Ovary (tissue), 9 donors: Measurements from ENCODE around the gene TSTD2. TPM values are rescaled to one million over a fixed set of nuclear protein-coding genes. Genes with fewer than 3 reads are reported as not detected.

ENCODE experiments used
- DNase-seq, 5 donors: peaks; one replicate each; pipeline ENCODE4 v3.0.0-alpha.2; 2019 to 2020
- H3K27ac ChIP-seq, 2 donors: fragments of 200-600 bp; one replicate each; pipeline versions ENCODE4 v1.5.1 to v1.8.0; 2019 to 2022
- H3K27me3 ChIP-seq: fragments of 200-600 bp; one replicate; pipeline ENCODE4 v1.8.0; 2022
- H3K36me3 ChIP-seq: fragments of 200-600 bp; sonication (generic); one replicate; pipeline ENCODE4 v1.5.1; 2019
- H3K4me1 ChIP-seq: one replicate; pipeline ENCODE4 v1.8.1; 2013; ENCODE audit warnings: mild to moderate bottlenecking, moderate library complexity; ENCODE audit not compliant: insufficient read depth
- H3K4me3 ChIP-seq: fragments of 200-600 bp; sonication (generic); one replicate; pipeline ENCODE4 v1.5.1; 2017
- H3K9me3 ChIP-seq, 2 donors: fragments of 200-600 bp in 1 of 2; sonication (generic) in 1 of 2; one replicate each; pipeline versions ENCODE4 v1.5.1 to v1.8.1; 2013 to 2019; ENCODE audit warnings: mild to moderate bottlenecking in 1 of 2, moderate library complexity in 1 of 2
- CTCF ChIP-seq, 3 donors: fragments of 450-650 bp in 2 of 3; fragments of 200-600 bp in 1 of 3; IDR thresholded peaks; one replicate each; pipeline versions ENCODE4 v1.5.1 to v1.8.0; 2016 to 2022; ENCODE audit warnings: antibody characterized with exemption in 3 of 3, mild to moderate bottlenecking in 1 of 3
- EP300 ChIP-seq: sonication (generic); formaldehyde crosslinking; IDR thresholded peaks from one replicate; pipeline ENCODE4 v1.6.1; 2017; ENCODE audit warnings: antibody characterized with exemption
- POLR2A ChIP-seq: fragments of 450-650 bp; IDR thresholded peaks from one replicate; pipeline ENCODE4 v1.6.1; 2017; ENCODE audit warnings: antibody characterized with exemption, mild to moderate bottlenecking, moderate library complexity
- WGBS, 3 donors: extraction: QIAGEN DNeasy Blood & Tissue Kit in 1 of 3; methylation state at CpG; one replicate each; pipeline versions ENCODE4 v1.1.5 to v1.1.7; 2013 to 2017; 5-methylcytosine and 5-hydroxymethylcytosine counted together
- intact Hi-C, 4 donors: fragments of 100-400 bp; cut with DNase I; formaldehyde crosslinking; loops; one replicate each; pipeline versions ENCODE4 v1.11.0 to v1.15.1; 2022 to 2023
- polyA plus RNA-seq, 2 donors: library from polyadenylated mRNA; stranded (reverse); fragments of 200-250 nt in 1 of 2; fragments of 350-450 nt in 1 of 2; fragmentation: Illumina TruSeq in 1 of 2; extraction: RNeasy Lipid Tissue Mini Kit (QIAGEN cat#74804) in 1 of 2; gene quantifications; one replicate each; pipeline ENCODE4 v1.2.3, GENCODE V29; 2013 to 2014
- total RNA-seq, 7 donors: library from RNA; depleted of rRNA in 2 of 7; stranded (reverse); fragments of >200 nt in 2 of 7; fragmentation: NEBNext Ultra II Directional in 3 of 7; extraction: Animal tissue kit (Norgen Biotek cat#: 25700) in 3 of 7; gene quantifications; one replicate each; pipeline versions ENCODE4 v1.1.0 to v1.2.4, GENCODE V29; 2016 to 2023
- donor health status: DM: no; HTN: no; CAD: no; lungs with moderate emphysema.
- donor health status: DM: no; HTN: no; CAD: no.
- donor health status: Bipolar disorder and iron deficiency.
- donor health status: DM: yes; HTN: yes; CAD: no.
- donor health status: DM: no; HTN: no; CAD: no.
- donor health status: DM: yes; HTN: yes; CAD: no.

TSTD2 gene
- total and polyA plus RNA-seq, 9 donors = 11.4 to 32.2 (median 18.9) TPM

- no peak for DNase-seq
- Histone ChIP-seq H3K27me3 (no peaks in the 10 kb centered on the region), H3K36me3 (no peaks in the 10 kb centered on the region), H3K9me3 (no peaks in the 10 kb centered on the region), H3K27ac (no peak overlapping the region), H3K4me1 (peaks cover 6% of the 10 kb centered on the region), H3K4me3 (no peak overlapping the region)
- 71 to 81% (median 74%) methylated on average over 3 of the region's 3 CpGs for whole genome bisulfite sequencing, 3 donors
- intact Hi-C loops = no loop called here
- TF ChIP-seq EP300 (no peak), POLR2A (no peak), CTCF (IDR thresholded peaks at IDR 0.05) (no peak)
Measured at GRCh38 chr9:97636903-97637302, 3.7 kb upstream of the TSTD2 start.

GRCh38 chr9:97635026-97635425, 1.9 kb upstream of the TSTD2 start:
- Histone ChIP-seq H3K4me1 (peaks cover 9% of the 10 kb centered on the region), H3K27me3 (no peaks in the 10 kb centered on the region), H3K4me3 (peak overlapping the region; percentile 98), H3K9me3 (no peaks in the 10 kb centered on the region), H3K27ac (no peak overlapping the region), H3K36me3 (no peaks in the 10 kb centered on the region)
- intact Hi-C loops = no loop called here
- 67 to 77% (median 69%) methylated on average over 7 of the region's 7 CpGs for WGBS, 3 donors
- DNase-seq = no peak
- TF ChIP-seq POLR2A = no peak
- no peak for TF ChIP-seq CTCF (IDR thresholded peaks at IDR 0.05)
- TF ChIP-seq EP300 = no peak

GRCh38 chr9:97633859-97634490, 807 bp upstream of the TSTD2 start:
- Histone ChIP-seq H3K9me3 (no peaks in the 10 kb centered on the region), H3K4me1 (peaks cover 9% of the 10 kb centered on the region), H3K27me3 (no peaks in the 10 kb centered on the region), H3K27ac (peak overlapping the region; percentile 92 to 94), H3K36me3 (no peaks in the 10 kb centered on the region), H3K4me3 (peak overlapping the region; percentile 98)
- DNase-seq = no peak
- TF ChIP-seq CTCF (IDR thresholded peaks at IDR 0.05) (no peak), EP300 (no peak), POLR2A (no peak)
- intact Hi-C loops = no loop called here
- WGBS, 3 donors = 0 to 1% (median 1%) methylated on average over 40 to 43 of the region's 43 CpGs

- H3K4me1 ChIP-seq = peaks cover 10% of the 10 kb centered on the region
- peak overlapping the region; percentile 98 for H3K4me3 ChIP-seq
- H3K9me3 ChIP-seq = no peaks in the 10 kb centered on the region
- peak in 4 of 5 donors; percentile 66 to 77 (median 70) for DNase-seq
- no peaks in the 10 kb centered on the region for H3K36me3 ChIP-seq
- 0% methylated on average over 27 of the region's 27 CpGs for WGBS, 3 donors
- peak overlapping the region; percentile 92 to 94 for H3K27ac ChIP-seq
- TF ChIP-seq POLR2A (no peak), EP300 (no peak), CTCF (IDR thresholded peaks at IDR 0.05) (no peak)
- intact Hi-C loops = no loop called here
- no peaks in the 10 kb centered on the region for H3K27me3 ChIP-seq
Measured at GRCh38 chr9:97632248-97632984, 752 bp downstream of the TSTD2 start.
